Activated T-helper 1 cell treated with Interleukin-2 at 50 U/mL for 16 hours (primary cell): ENCODE data around the gene COX8A.

Source experiments
- DNase-seq: peaks from one replicate; pipeline ENCODE4 v3.0.0-alpha.2; 2020; ENCODE audit warnings: low read depth

COX8A gene

DNA sequence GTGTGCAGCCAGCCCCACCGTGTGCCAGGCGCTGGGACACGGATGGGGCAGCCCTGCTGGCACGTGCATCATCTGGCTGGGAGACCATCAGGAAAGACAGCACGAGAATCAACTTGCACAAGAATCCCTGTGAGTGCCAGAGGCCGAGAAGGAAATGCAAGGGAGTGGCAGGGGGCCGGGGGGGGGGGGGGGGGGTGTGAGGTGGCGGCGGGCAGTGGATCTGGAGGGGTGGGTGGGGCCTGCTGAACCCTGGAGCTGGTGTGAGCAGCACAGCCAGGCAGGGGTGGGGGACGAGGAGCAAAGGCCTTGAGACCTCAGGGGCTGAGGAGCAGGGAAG lies 47.3 kb downstream of the COX8A start:
- no peak for DNase-seq

DNA sequence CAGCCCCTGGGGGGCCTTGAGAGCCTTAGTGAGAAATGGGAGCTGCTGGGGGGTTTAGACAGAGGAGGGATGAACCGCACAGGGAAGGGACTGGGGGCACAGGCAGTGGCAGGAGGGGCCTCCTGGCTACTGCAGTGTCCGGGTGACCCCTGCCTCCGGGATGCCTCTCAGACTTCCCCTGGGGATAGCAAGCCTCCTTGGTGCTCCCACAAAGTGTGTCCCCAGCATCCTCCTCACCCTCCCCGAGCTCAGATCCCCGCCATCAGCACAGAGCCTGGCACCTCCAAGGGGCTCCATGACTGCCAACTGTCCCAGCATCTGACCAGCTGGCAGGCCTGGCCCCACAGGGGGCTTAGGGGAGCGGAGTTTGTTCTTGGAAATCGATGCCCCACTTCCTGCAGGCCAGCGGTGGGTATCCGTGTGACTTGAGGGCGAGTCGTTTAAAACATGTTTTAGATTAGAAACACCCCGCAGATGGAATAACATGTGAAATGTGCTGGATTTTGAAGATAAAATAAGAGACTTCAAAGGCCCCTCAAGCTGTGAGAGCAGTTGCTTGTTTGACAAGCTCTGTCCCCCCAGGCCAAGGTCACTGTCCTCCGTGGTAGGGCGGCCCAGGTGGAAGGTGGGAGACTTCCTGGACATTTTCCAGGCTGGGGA lies 47.8 kb downstream of the COX8A start:
- DNase-seq = no peak

- DNase-seq = no peak
Observed at GRCh38 chr11:64023712-64024710, 49.6 kb downstream of the COX8A start.

GRCh38 chr11:64025205-64025604 lies 50.8 kb downstream of the COX8A start:
- no peak for DNase-seq
